Prostate gland (tissue), 2 donors: Measurements from ENCODE around the gene TGFBR3. TPM values are rescaled to one million over a fixed set of nuclear protein-coding genes. Genes with fewer than 3 reads are reported as not detected.

ENCODE experiments used
- DNase-seq: peaks from one replicate; pipeline ENCODE4 v3.0.0-alpha.2; 2019; ENCODE audit warnings: low spot score
- H3K27ac ChIP-seq, 2 donors: fragments of 200-600 bp; sonication (generic); 2 replicates each; pipeline ENCODE4 v1.5.1; 2017 to 2019
- H3K27me3 ChIP-seq: fragments of 200-600 bp; sonication (generic); replicated peaks from 2 replicates; pipeline ENCODE4 v1.5.1; 2019; ENCODE audit not compliant: insufficient read depth
- H3K36me3 ChIP-seq, 2 donors: fragments of 200-600 bp; sonication (generic); 1 replicate in 1 of 2; 2 replicates in 1 of 2; pipeline versions ENCODE4 v1.5.1 to v1.8.1; 2017 to 2019
- H3K4me1 ChIP-seq: fragments of 200-600 bp; sonication (generic); replicated peaks from 2 replicates; pipeline ENCODE4 v1.5.1; 2019
- H3K4me3 ChIP-seq, 2 donors: fragments of 200-600 bp; sonication (generic); 2 replicates each; pipeline ENCODE4 v1.5.1; 2017 to 2019
- H3K9me3 ChIP-seq: fragments of 200-600 bp; sonication (generic); 2 replicates; pipeline ENCODE4 v1.5.1; 2017
- POLR2A ChIP-seq: fragments of 450-650 bp; IDR thresholded peaks from one replicate; pipeline ENCODE4 v1.6.1; 2016; ENCODE audit warnings: antibody characterized with exemption, mild to moderate bottlenecking
- POLR2AphosphoS5 ChIP-seq: sonication (generic); formaldehyde crosslinking; IDR thresholded peaks from one replicate; pipeline ENCODE4 v1.6.1; 2017; ENCODE audit warnings: antibody characterized with exemption
- WGBS: methylation state at CpG from one replicate; pipeline ENCODE4 v1.1.5; 2018; 5-methylcytosine and 5-hydroxymethylcytosine counted together
- intact Hi-C: fragments of 100-400 bp; cut with DNase I; formaldehyde crosslinking; loops from one replicate; pipeline ENCODE4 v1.14.2; 2022
- total RNA-seq, 2 donors: library from RNA; depleted of rRNA; stranded (reverse); fragments of >200 nt; gene quantifications; one replicate each; pipeline ENCODE4 v1.1.0, GENCODE V29; 2016
- TF ChIP-seq, protein P1 (sequence below), 4 experiments: fragments of 200-600 bp in 2 of 4; fragments of 450-650 bp in 2 of 4; sonication (generic) in 2 of 4; IDR thresholded peaks; 1 replicate in 3 of 4; 2 replicates in 1 of 4; pipeline ENCODE4 v1.5.1; 2016 to 2019; ENCODE audit warnings: antibody characterized with exemption in 4 of 4, mild to moderate bottlenecking in 2 of 4, moderate library complexity in 2 of 4

TGFBR3 gene
- total RNA-seq, 2 donors from 2014 or later = 26.4 to 51.7 TPM

DNA sequence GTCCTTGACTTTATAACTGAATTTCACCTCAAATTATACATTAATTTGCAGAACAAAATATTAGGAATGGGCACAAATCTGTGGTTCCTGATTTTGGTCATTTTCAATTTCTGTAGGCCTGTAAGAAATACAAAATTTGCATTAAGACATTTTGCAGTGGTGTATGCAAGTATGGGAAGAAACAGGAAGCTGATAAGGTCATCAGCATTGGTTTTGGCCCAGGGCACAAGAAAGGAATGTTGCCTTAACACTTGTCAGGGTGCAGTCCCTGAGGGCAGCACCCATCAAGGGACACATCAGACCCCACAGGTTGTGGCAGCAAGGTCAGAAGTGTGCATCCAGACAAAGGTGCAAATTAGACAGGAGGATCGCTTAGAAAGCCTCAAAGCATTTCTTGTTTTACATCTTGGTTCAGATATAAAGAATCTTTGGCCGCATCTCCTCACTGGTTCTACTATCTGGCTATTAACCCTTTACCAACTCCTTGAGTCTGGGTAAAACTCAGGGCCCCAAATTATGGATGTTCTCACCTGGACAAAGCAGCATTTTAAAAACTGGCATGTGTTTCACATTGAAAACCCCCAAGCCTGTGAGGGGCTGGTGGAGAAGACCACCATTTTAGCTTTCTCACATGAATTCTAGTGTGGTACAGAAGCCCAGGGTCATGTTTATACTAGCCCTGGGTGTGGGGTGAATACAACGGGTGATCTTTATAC lies 202.9 kb downstream of the TGFBR3 start:
- no peak for DNase-seq
- TF ChIP-seq, protein P1, sequence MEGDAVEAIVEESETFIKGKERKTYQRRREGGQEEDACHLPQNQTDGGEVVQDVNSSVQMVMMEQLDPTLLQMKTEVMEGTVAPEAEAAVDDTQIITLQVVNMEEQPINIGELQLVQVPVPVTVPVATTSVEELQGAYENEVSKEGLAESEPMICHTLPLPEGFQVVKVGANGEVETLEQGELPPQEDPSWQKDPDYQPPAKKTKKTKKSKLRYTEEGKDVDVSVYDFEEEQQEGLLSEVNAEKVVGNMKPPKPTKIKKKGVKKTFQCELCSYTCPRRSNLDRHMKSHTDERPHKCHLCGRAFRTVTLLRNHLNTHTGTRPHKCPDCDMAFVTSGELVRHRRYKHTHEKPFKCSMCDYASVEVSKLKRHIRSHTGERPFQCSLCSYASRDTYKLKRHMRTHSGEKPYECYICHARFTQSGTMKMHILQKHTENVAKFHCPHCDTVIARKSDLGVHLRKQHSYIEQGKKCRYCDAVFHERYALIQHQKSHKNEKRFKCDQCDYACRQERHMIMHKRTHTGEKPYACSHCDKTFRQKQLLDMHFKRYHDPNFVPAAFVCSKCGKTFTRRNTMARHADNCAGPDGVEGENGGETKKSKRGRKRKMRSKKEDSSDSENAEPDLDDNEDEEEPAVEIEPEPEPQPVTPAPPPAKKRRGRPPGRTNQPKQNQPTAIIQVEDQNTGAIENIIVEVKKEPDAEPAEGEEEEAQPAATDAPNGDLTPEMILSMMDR (IDR thresholded peaks at IDR 0.05) = no peak
- TF ChIP-seq POLR2A (no peak), POLR2AphosphoS5 (no peak)
- WGBS = 67% methylated on average over 3 of the region's 3 CpGs
- Histone ChIP-seq H3K27ac (no peak overlapping the region), H3K4me3 (no peak overlapping the region), H3K4me1 (no peaks in the 10 kb centered on the region), H3K27me3 (no peaks in the 10 kb centered on the region), H3K9me3 (no peaks in the 10 kb centered on the region), H3K36me3 (no peaks in the 10 kb centered on the region)
- intact Hi-C loops = no loop called here

DNA sequence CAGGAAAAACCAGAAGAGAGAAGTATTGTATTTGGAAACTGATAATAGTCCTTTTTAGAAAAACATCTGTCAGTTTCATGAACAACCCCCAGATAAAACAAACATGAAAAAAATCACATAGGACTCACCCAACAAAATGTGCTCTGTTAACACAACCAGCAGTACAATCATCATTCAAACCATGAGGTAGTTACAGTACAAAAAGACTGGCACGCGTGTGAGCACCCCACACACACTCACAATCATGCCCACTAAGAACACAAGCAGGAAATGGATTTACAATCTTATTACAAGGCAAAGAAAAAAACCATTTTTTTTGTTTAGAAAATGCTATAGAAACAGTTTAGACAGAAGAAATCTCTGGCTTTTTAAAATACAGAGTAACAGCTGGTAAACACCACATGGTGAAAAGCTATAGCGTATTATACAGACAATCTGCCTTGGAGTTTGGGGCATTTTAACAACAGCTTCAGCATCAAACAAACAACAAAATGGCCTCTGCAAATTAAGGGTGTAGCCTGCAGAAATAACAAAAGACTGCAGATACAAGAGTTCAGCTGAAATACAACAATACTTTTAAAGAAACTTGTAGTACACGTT lies 205.3 kb downstream of the TGFBR3 start:
- Histone ChIP-seq H3K27ac (no peak overlapping the region), H3K9me3 (no peaks in the 10 kb centered on the region), H3K4me3 (no peak overlapping the region), H3K27me3 (no peaks in the 10 kb centered on the region), H3K4me1 (no peaks in the 10 kb centered on the region), H3K36me3 (no peaks in the 10 kb centered on the region)
- no peak for DNase-seq
- intact Hi-C loops = no loop called here
- WGBS = 80% methylated on average over 4 of the region's 4 CpGs
- TF ChIP-seq, protein P1 (IDR thresholded peaks at IDR 0.05) = no peak
- TF ChIP-seq POLR2AphosphoS5 (no peak), POLR2A (no peak)

DNA sequence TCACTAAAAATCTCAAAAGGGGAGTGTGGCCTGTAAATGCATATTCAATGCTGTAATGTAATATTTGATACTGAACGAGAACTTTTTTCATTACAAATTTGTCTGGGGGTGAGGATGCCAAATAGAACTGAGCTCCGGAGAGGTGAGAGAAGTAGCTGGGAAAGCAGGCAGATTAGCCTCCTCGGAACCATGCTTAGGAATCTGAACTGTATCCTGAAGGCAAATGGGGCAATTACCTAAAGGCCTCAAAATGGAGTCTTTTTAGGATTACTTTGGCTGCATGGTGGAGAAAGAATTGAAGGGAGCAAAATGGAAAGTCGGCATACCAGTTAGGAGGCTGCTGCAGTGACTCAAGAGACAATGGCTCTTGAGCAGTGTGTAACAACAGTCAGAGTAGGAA lies 206.5 kb downstream of the TGFBR3 start:
- H3K4me1 ChIP-seq = no peaks in the 10 kb centered on the region
- 80% methylated on average over 4 of the region's 4 CpGs for WGBS
- no peaks in the 10 kb centered on the region for H3K27me3 ChIP-seq
- TF ChIP-seq POLR2AphosphoS5 (no peak), POLR2A (no peak)
- TF ChIP-seq, protein P1 (IDR thresholded peaks at IDR 0.05) = no peak
- H3K9me3 ChIP-seq = no peaks in the 10 kb centered on the region
- DNase-seq = no peak
- no peak overlapping the region for H3K4me3 ChIP-seq
- no peak overlapping the region for H3K27ac ChIP-seq
- no peaks in the 10 kb centered on the region for H3K36me3 ChIP-seq
- intact Hi-C loops = no loop called here

DNA sequence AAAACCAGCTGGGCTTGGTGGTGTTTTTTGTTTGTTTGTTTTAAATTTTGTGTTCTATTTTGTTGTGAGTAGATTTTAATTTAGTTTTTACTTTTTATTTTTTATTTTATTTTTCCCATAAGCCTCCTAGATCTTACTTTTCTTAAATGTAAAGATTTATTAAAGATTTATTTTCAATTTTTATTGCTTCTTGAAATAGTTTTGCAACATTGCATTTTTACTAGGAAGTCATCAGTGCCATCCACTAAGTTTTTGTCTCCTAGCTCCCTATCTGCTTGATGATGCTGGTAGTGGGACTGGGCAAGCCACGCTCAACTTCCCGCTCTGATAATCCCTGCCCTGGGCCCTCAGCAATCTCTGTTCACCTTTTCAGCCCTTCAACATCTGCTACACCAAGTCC lies 209.9 kb downstream of the TGFBR3 start:
- Histone ChIP-seq H3K27me3 (no peaks in the 10 kb centered on the region), H3K27ac (no peak overlapping the region), H3K36me3 (no peaks in the 10 kb centered on the region), H3K4me1 (no peaks in the 10 kb centered on the region), H3K4me3 (no peak overlapping the region), H3K9me3 (no peaks in the 10 kb centered on the region)
- WGBS = 91% methylated on average over 2 of the region's 2 CpGs
- intact Hi-C loops = no loop called here
- TF ChIP-seq, protein P1 (IDR thresholded peaks at IDR 0.05) = no peak
- TF ChIP-seq POLR2AphosphoS5 = no peak
- TF ChIP-seq POLR2A = no peak
- DNase-seq = no peak

DNA sequence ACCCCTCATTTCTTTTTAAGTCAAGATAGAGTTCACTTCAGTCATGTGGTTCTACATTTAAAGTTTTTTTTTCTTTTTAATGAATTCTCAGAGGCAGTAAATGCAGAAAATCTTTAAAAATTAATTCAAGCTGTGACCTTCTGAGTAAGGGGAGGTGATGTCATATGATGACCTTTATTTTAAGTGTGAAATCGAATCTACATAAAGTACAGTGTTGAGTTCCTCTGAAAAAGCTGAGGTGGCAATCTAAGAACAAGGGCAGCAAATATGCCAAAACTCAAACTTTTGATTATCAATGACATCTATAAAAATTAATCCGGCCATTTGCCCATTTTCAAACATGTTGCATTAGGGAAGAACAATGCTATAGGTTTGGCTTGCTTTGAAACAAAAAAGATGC lies 211.8 kb downstream of the TGFBR3 start:
- Histone ChIP-seq H3K36me3 (no peaks in the 10 kb centered on the region), H3K4me1 (no peaks in the 10 kb centered on the region), H3K27ac (no peak overlapping the region), H3K27me3 (no peaks in the 10 kb centered on the region), H3K4me3 (no peak overlapping the region), H3K9me3 (no peaks in the 10 kb centered on the region)
- DNase-seq = no peak
- intact Hi-C loops = no loop called here
- TF ChIP-seq POLR2AphosphoS5 = no peak
- WGBS = 87% methylated on average over 2 of the region's 2 CpGs
